Fibroblast of pulmonary artery (primary cell): Measurements from ENCODE around the gene PRKAR1B.

Experiments used
- DNase-seq: peaks from one replicate; pipeline ENCODE4 v3.0.0-alpha.2; 2010; ENCODE audit warnings: low read depth
- H3K4me3 ChIP-seq: replicated peaks from 2 replicates; pipeline ENCODE4 v1.5.1; 2011; ENCODE audit warnings: low read depth, mild to moderate bottlenecking, control low read depth, low read length, moderate library complexity
- CTCF ChIP-seq: IDR thresholded peaks from 2 replicates; pipeline ENCODE4 v1.5.1; 2011; ENCODE audit warnings: mild to moderate bottlenecking, control low read depth, low read length, inconsistent platforms; ENCODE audit errors: missing control alignments

The PRKAR1B gene

DNA sequence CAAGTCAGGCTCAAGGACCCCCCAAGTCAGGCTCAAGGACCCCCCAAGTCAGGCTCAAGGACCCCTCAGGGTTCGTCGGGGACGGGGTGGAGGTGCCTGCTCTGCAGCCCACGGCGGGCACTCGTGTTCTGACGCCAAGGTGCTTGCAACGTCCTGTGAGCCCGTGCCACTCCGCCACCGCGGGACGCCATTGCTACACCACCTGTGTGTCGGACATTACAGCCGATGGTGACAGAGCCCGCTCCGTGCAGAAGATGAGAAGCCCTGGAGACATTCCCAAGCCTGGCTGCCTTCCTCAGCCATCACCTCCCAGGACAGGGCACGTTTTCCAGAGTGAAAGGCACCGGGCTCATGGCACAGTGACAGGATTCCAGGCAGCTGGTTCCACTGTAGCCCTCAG is 98.3 kb downstream of the PRKAR1B start:
- DNase-seq = no peak
- TF ChIP-seq CTCF = no peak
- H3K4me3 ChIP-seq = no peak overlapping the region

- no peak for DNase-seq
Observed at GRCh38 chr7:628402-628763, 98.7 kb downstream of the PRKAR1B start.

GRCh38 chr7:627661-628401 is 99.2 kb downstream of the PRKAR1B start:
- TF ChIP-seq CTCF = no peak
- H3K4me3 ChIP-seq = no peak overlapping the region
- DNase-seq = no peak

More at GRCh38 chr7:628402-628763, 98.7 kb downstream of the PRKAR1B start:
- no peak for TF ChIP-seq CTCF
- H3K4me3 ChIP-seq = no peak overlapping the region

GRCh38 chr7:625376-625971 is 101.6 kb downstream of the PRKAR1B start:
- no peak for TF ChIP-seq CTCF
- H3K4me3 ChIP-seq = no peak overlapping the region
- DNase-seq = no peak

GRCh38 chr7:623464-623863 is 103.6 kb downstream of the PRKAR1B start:
- TF ChIP-seq CTCF = no peak
- DNase-seq = no peak
- H3K4me3 ChIP-seq = no peak overlapping the region

- no peak for DNase-seq
Observed at GRCh38 chr7:621572-622285, 105.4 kb downstream of the PRKAR1B start.

More at GRCh38 chr7:621572-622285, 105.4 kb downstream of the PRKAR1B start:
- TF ChIP-seq CTCF = no peak
- no peak overlapping the region for H3K4me3 ChIP-seq
